Non-pigmented ciliary epithelial cell (primary cell): ENCODE measurements around the gene GPR157.
A peak's percentile ranks its signal among the peaks of the same experiment; 100 is the strongest.

Source experiments
- DNase-seq: peaks from one replicate; pipeline ENCODE4 v3.0.0-alpha.2; 2010; ENCODE audit warnings: low read depth

GPR157 gene

DNA sequence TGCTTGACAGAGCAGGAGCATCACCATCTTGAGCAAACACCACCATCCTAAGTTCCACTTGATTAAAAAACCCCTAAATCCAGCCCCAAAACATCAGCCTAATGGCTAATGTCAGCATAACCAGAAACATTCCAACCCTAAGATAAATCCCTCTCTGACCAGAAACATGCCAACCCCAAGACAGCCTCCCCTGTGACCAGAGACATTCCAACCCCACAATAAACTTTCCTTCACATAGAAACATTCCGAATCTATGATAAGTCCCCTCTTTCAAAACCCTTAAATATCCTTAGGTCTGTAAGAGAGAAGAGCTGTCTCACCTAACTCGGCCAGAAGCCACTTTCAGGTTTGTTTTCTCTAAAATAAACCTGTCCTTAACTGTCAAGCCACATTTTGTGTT, 42.1 kb downstream of the GPR157 start:
- DNase-seq, result no peak

DNA sequence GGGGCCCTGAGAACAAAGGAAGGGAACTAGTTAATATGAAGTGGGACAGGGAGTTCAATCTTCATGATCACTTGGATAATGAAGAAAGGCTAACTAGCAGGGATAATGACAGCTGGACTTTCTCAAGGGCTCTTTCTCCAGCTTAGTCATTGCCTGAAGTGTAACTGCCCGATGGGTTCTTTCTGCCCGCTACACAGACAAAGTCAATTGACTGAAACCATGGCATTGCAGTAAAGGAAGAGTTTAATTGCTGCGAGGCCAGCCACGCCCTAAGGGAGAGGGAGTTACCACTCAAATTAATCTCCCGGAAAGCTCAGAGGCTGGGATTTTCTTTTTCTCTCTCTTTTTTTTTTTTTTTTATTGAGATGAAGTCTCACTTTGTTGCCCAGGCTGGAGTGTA, 42.9 kb downstream of the GPR157 start:
- no peak for DNase-seq

DNA sequence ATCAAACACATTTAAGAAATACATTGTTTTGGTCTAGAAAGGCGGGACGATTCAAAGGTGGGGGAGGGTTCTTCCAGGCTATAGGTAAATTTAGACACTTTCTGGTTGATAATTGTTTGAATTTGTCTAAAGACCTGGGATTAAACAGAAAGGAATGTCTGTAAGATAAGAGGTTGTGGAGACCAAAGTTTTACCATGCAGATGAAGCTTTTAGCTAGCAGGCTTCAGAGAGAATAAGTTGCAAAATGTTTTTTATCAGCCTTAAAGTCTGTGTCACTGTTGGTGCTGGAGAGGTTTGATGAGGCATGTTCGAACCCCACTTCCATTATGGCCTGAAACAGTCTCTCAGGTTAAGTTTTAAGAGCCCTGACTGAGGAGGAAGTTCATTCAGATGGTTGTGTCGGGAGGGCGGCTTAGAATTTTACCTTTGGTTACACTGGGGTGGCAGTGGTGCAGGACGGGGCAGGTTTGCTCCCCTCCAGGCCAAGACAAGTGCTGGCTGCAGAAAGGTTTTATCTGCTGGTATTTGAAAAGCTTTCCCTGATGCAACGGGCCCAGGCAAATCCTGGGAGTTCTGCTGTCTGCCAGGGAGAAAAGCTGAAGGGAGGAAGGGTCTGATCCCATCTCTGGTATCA, 43.5 kb downstream of the GPR157 start:
- no peak for DNase-seq

DNA sequence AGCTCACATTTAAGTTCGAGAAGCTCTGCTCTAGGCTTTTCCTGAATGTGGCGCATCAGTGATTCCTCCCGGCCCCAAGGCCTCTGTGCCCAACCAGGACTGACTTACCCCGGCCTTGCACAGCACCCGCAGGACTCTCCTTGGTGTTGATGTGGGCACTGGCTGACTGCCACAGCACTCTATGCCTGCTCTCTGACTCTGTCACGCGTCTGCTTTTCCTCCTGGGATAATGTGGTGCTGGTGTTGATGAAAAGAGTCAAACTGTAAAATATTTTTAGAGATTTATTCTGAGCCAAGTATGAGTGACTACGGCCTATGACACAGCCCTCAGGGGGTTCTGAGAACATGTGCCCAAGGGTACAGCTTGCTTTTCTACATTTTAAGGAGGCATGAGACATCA, 44.0 kb downstream of the GPR157 start:
- DNase-seq, result no peak

DNA sequence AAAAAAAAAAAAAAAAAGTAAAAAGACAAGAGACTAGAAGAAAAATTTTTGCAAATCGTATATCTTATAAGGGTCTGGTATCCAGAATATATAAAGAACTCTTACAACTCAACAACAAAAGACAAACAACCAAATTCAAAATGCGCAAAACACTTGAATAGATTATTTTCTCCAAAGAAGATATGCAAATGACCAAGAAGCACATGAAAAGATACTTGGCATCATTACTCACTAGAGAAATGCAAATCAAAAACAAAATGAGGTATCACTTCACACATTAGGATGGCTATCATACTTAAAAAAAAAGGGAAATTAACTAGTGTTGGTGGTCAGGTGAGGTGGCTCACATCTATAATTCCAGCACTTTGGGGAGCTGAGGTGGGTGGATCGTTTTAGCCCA, 47.4 kb downstream of the GPR157 start:
- no peak for DNase-seq

DNA sequence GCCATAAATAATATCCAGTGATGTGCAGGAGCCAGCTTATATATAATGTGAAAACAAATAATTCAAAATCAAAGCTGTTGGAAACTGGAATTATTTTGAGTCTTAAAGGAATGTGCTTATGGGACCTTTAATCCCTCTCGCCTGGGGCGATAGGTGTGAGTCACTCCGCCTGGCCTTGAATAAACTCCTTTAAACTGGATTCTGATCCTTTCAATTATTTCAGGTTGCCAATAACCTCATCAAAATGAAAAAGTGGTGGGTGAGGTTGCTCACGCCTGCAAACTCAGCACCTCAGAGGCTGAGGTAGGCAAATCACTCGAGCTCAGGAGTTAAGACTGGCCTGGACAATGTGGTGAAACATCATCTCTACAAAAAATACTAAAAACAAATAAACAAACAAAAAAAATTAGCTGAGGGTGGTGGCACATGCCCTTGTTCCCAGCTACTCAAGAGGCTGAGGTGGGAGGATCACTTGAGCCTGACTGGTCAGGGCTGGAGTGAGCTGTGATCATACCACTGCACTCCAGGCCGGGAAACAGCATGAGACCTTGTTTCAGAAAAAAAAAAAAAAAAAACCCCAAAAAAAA, 48.1 kb downstream of the GPR157 start:
- DNase-seq, result no peak

DNA sequence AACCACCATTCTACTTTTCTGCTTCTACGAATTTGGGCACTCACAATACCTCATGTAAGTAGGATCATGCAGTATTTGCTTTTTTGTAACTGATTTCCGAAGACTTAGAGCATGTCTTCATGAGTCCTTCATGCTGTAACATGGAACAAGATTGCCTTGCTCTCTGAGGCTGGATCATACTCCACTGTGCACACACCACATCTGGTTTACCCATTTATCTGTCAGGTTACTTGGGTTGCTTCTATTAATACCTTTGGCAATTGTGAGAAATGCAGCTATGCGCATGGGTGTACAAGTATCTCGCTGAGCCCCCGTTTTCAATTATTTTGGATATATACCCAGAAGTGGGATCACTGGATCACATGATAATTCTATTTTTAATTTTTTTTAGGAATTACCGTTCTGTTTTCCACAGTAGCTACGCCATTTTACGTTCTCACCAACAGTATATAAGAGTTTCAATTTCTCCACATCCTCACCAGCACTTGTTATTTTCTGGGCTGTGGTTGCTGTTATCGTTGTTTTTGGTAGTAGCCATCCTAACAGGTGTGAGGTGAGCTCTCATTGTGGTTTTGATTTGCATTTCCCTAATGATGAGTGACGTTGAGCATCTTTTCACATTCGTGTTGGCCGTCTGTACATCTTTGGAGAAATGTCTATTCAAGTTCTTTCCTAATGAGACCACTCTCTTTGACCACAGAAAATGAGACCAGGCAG, 48.8 kb downstream of the GPR157 start:
- DNase-seq, result no peak

DNA sequence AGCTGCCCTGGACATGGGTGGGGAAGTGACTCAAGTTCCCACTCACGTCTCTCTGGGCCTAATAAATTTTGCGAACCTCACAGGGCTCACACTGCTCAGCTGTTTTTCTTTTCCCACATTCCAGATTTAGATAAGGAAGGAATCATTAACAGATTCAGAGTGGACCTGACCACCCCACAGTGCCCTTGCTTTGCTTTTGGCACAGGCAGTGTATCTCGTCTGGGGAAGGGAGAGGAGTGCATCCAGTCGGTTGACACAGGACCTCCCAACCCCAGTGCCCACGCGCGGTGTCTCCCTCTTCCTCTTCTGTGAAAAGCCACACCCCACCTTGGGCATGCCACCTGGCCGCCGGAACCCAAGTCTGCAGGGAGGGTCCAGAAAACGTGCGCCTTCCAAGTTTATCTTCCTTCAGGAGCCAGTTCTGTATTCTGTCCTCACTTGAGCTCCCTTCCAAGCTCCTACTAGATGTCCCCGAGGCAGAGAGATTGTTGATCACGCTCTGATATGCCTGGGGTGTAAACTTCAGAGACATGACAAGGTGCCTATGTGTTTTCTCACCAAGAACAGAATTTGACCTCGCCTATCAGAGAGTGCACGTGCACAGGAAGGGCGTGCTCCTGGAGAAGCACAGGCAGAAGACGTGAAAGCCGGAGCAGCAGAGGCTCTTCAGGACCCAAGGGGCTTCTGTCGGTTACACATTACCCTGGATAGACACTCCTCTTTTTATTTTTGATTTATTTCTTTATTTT, 50.0 kb downstream of the GPR157 start:
- DNase-seq, result no peak

DNA sequence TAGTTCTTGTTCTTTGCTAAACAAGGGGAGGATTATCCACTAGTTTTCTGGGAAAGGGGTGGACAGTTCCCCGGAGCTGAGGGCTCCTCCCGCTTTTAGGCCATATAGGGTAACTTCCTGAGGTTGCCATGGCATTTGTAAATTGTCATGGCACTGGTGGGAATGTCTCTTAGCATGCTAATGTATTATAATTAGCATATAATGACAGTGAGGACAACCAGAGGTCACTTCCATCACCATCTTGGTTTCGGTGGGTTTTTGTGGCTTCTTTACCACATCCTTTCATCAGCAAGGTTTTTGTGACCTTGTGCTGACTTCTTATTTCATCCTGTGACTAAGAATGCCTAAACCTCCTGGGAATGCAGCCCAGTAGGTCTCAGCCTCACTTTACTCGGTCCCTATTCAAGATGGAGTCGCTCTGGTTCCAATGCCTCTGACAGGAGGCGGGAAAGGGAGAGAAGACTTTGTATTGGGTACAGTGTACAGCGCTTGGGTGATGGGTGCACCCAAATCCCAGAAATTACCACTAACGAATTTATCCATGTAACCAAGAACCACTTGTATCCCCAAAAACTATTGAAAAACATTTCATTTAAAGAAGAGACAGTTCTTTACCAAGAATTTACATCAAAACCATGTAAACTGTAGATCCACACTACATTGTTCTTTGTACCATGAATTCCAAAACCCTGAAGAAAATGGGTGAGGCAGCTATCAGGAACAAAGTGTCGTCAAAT, 50.7 kb downstream of the GPR157 start:
- DNase-seq, result peak; percentile 83

DNA sequence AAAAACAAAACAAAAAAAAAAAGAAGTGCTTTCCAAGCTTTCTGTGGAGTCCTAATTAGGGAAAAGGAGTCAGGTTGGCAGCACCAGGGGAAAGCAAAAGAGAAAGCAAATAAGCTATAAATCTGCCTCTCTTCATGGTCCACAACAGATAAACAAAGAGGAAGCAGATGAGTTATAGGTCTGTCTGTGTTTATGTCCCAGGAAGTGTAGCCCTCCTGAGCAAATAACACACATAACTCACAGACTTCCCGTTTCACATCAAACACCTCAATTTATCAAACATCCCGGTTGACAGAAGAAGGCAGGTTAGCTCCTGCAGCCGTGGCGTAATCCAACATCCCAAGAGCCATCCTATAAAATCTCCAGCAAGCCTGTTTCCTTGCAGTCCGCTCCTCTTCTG, 53.9 kb downstream of the GPR157 start:
- no peak for DNase-seq

DNA sequence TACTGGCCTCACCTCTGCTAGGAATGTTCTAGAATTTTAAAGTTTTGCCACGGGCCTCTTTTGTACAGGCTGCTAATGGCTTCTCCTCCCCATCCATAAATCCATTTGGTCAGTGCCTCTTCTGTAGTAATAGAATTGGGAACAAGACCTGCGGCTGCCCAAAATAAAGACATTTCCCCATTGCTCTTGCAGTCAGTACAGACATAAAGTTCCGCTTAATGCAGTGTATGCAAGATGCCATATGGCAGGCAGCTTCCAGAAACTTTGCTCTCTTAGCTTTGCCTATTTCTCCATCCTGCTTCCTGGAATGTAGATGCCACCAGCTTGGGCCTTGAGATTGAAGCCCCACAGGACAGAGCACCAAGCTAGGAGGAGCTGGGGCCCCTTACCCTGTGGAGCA, 55.8 kb downstream of the GPR157 start:
- no peak for DNase-seq

DNA sequence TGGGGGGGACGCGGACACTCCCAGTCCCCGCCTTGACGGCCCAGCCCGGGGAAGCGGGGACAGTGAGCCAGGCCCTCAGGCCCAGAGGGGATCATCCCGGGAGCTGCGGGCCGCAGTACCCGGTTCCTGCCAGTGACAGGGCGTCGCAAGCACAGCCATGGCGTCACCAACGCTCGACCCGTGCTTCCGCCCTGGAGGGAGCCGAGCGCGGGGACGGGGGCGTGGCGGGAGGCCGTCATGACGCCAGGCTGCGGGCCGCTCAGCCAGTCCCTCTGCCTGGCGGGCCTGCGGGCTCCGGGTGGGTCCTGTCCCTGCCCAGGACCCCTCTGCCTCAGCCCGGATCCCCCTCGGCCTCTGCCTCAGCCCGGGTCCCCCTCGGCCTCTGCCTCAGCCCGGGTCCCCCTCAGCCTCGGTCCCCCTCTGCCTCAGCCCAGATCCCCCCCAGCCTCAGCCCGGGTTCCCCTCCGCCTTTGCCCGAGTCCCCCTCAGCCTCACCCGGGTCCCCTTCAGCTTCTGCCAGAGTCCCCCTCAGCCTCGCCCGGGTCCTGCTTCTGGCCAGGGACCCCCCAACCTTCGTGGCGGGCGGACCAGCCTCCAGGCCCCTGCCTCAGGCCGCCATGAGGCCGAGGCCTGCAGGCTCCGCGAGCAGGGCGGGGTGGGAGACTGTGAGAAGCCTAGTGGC, 57.2 kb downstream of the GPR157 start:
- DNase-seq, result no peak

DNA sequence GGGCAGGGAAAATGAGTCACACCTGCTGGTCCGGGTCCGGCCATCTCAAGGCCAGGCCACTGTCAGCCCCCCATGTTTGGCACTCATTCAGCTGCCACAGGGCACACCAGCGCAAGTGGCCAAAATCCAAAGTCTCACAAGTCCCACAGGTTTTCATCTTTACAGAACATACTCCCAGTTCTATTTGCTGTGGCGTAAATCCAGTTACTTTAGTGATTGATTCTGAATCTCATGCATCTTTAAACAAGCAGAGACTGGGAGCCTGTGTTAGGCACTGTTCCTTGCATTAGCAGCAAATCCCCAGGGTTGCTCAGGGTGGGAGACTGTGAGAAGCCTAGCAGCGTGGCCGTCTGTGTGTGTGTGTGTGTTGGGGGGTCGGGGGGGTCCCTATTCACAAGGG, 58.4 kb downstream of the GPR157 start:
- no peak for DNase-seq

DNA sequence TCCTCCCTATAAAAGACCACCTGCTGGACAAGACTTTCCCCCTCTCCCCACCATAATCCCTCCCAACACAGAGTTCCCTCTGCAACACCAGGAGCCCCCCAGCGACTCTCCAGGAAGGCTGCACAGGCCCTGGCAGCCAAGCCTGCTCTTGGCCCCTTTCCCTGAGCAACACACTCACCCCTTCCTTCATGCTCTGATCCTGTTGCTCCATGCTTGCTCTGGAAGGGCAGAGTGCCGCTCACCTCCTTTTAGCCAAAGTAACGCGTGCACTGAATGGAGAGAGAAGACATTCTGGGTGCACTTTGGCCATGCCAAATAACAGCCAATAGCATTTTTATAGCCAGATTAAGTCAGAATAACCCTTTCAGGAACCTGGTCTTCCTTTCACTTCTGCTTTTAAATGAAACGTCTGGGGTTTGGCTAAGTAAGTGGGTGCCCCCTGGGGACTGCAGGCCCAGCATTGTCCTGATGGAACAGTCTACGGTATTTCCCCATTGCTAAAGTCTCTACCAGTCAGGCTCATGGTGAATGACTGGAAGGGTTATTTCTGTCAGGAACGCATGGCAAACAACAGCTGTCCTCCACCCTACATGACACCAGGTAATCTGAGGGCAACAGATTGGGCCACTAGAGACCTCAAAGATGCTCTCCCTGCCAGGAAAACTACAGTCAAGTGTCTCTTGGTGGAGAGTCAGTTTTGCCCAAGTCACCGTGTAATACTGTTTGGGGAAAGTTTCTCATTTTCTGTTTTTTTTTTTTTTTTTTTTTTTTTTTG, 59.4 kb downstream of the GPR157 start, which contains the start of gene SLC2A5:
SLC2A5 (minus strand) TSS at position 310 of the 775 bp plus-strand sequence; CDS start at position 211, 99 bp downstream.
- DNase-seq, result no peak

DNA sequence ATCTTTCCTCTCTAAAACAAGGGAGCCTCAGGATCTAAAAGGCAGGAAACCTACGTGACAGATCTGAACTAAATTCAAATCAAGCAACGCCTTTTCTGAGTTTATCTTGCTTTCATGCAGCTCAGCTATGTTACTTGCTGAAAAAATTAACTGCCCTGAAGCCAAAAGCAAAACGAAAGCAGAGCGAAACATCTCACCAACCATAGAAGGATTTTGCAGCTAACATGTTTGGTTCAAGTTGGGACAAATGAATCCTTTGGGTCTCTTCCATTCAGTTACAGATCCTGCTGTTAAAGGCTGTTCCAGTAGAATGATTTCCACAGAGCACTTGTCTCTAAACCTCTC, 59.9 kb downstream of the GPR157 start:
- DNase-seq, result no peak

DNA sequence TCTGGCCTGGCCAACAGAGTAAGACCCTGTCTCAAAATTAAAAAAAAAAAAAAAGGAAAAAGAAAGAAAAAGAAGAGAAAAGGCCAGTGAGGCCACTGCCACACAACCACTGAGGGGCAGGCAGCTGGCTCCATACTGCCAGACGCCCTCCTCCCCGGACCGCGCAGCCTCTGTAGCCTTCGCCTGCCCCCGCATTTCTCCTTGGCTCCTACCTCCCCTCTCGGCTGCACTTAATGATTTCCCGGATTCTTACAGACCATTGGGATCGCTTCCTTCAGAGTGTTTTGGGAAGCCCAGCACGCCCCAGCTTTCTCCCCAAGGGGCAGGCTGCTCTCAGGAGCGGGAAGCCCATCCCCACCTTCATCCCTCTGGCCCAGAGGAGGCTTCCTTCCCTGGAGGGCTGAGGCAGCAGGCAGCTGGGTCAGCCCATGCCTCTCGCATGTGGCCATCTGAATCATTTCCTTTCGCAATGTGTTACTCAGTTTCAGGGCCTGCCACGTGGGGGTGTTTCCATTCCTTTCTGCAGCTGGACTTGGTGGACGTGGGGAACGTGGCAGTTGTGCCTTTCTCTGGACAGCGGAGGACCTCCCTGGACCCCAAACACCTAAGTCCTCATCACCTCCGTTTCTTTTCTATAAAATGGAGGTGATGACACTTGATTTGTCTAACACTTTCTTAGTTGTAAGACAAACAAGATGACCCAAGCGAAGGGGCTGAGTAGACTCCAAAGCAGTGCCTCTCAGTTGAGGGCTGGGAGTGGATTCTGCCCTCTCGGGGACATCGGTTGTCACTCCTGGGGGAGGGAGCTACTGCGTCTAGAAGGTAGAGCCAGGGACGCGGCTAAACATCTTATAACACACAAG, 61.7 kb downstream of the GPR157 start:
- DNase-seq, result no peak

DNA sequence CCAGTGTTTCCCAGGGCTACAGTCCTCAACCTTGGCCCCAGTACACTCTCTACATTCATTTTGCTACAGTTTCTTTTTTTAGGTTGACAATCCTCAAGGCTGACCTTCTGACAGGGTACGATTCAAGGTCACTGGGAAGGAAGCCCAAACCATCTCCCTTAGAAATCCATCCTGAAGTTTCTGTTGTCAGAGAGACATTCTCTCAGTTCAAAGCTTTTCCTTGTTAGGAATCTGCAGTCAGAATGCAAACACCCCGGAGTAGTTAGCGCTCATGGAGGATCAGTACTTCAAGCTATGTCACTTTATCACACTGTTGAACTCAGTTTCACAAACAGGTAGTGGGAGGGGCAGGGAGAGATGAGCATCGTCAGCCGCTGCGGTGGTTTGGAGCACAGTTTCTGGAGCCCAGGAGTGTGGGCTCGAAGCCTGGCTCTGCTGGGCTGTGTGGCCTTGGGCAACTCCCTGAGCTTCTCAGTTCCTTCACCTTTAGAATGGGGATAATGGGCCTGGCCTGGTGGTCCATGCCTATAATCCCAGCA, 63.6 kb downstream of the GPR157 start:
- DNase-seq, result no peak

DNA sequence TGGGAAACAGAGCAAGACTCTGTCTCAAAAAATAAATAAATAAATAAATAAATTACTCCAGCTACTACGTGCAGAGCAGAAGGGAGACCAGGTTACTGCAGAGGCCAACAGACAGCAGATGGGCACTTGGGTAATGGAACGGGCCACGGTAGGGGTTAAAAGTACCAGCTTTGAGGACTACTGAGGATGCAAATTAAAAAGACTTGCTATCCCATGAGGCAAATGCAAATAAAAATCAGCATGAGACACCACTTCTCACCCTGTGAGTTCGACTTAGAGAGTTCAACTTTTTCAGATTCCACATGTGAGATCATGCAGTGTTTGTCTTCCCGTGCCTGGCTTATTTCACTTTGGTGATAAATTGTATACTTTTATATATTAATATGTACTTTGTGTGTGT, 66.1 kb downstream of the GPR157 start:
- DNase-seq, result no peak

DNA sequence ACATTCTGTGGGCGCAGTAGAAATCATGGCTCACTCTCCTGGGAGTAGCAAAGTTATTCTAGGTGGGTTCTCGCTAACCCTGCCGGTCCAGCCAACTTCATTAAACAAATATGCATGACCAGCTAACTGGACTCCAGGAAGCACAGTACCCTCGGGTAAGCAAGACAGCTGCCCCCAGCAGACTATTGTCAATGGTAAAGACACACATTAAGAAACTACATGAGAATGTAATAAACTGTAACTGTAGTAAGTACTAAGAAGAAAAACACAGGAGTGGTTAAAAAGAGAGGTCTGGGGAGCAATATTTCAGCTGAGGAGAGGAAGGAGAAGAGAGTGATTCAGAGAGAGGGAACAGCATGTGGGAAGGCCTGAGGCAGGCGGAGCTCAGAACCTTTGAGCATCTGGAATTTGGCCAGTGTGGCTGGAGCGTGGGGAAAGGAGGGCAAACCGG, 66.9 kb downstream of the GPR157 start:
- DNase-seq, result no peak
